ENCODE data around the gene SRSF8. TPM values are rescaled to one million over a fixed set of nuclear protein-coding genes. Genes with fewer than 3 reads are reported as not detected.
A peak's percentile ranks its signal among the peaks of the same experiment; 100 is the strongest.

SRSF8 gene
- total RNA-seq, 2 donors from 2014 or later: 16.3 to 20.1 TPM

DNA sequence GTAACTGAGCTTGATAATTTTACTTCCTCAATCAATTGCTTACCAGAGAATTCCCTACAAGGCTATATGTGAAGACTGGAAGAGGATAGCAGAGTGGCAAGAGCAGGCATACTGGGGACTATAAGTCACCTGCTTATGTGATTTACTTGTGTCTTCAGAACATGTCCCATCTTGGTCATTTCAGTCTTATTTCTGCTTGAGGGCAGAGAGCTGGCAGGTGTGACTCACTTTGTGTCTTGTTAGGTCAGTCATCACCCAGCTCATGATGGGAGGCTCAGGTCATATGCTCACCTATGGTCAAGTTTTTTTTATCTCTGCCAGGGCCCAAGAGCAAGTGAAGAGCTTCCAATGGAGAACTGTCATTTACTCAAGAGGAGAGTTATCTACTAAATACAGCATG is 6.2 kb downstream of the SRSF8 start:
- Histone ChIP-seq H3K27me3 (ENCODE audit: control insufficient read depth, insufficient read depth, low read length, poor library complexity, severe bottlenecking) (no peaks in the 10 kb centered on the region), H3K27ac (ENCODE audit: low read depth, low read length) (no peak overlapping the region), H3K36me3 (ENCODE audit: control insufficient read depth, insufficient read depth, low read length) (no peaks in the 10 kb centered on the region), H3K9me3 (ENCODE audit: control insufficient read depth, low read length) (no peaks in the 10 kb centered on the region), H3K4me3 (ENCODE audit: low read length) (no peak overlapping the region), H3K9ac (ENCODE audit: extremely low read depth, low read length, poor library complexity, severe bottlenecking) (no peak overlapping the region), H3K4me1 (ENCODE audit: control insufficient read depth, insufficient read depth, low read length) (no peaks in the 10 kb centered on the region)
- Mint-ChIP-seq H3K4me3 (no peak overlapping the region), H3K36me3 (ENCODE audit: low read depth) (no peaks in the 10 kb centered on the region), H3K9me3 (no peaks in the 10 kb centered on the region), H3K27ac (no peak overlapping the region), H3K4me1 (peaks cover 9% of the 10 kb centered on the region), H3K27me3 (ENCODE audit: insufficient read depth) (peaks cover 2% of the 10 kb centered on the region)
- TF ChIP-seq, protein P1, sequence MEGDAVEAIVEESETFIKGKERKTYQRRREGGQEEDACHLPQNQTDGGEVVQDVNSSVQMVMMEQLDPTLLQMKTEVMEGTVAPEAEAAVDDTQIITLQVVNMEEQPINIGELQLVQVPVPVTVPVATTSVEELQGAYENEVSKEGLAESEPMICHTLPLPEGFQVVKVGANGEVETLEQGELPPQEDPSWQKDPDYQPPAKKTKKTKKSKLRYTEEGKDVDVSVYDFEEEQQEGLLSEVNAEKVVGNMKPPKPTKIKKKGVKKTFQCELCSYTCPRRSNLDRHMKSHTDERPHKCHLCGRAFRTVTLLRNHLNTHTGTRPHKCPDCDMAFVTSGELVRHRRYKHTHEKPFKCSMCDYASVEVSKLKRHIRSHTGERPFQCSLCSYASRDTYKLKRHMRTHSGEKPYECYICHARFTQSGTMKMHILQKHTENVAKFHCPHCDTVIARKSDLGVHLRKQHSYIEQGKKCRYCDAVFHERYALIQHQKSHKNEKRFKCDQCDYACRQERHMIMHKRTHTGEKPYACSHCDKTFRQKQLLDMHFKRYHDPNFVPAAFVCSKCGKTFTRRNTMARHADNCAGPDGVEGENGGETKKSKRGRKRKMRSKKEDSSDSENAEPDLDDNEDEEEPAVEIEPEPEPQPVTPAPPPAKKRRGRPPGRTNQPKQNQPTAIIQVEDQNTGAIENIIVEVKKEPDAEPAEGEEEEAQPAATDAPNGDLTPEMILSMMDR (conservative IDR thresholded peaks at IDR 0.05): no peak
- peak; percentile 7 for DNase-seq

DNA sequence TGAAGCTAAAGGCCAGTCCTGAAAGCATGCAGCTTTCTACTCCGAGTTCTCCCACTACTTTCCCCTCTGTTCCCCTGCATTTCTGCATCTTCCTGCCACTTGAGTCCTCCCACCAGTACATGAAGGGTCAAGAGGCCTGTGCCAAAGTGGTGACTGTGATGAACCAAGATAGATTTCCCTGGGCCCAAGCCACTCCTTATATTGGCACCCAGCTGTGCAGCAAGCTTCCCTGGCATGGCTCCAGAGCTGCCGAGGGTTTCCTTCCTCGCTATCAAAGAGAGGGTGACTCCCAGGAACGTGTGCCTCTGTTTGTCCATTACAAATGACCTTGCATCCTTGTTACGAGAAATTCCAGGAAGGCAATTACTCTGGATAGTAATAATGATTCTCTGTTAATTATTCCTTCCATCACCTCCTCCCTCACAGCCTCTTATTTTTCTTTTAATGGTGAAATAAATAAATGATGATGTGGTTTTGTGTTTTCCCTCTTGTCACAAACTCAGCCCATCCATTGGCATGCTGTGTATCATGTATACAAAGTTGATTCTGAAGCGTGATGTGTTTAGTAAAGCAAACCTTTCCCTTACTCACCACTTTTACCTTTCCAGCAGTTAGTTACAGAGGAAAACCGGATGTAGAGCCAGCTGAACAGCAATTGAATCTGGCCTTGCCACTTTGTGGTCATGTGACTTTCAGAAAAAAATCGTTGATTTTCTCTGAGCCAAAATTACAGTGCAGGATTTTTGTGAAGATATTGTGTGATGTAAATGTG is 8.3 kb downstream of the SRSF8 start:
- Mint-ChIP-seq H3K36me3 (ENCODE audit: low read depth) (no peaks in the 10 kb centered on the region), H3K27me3 (ENCODE audit: insufficient read depth) (peaks cover 8% of the 10 kb centered on the region), H3K9me3 (no peaks in the 10 kb centered on the region), H3K4me3 (no peak overlapping the region), H3K4me1 (peaks cover 5% of the 10 kb centered on the region), H3K27ac (no peak overlapping the region)
- peak; percentile 32 for DNase-seq
- Histone ChIP-seq H3K36me3 (ENCODE audit: control insufficient read depth, insufficient read depth, low read length) (no peaks in the 10 kb centered on the region), H3K4me1 (ENCODE audit: control insufficient read depth, insufficient read depth, low read length) (no peaks in the 10 kb centered on the region), H3K4me3 (ENCODE audit: low read length) (no peak overlapping the region), H3K9me3 (ENCODE audit: control insufficient read depth, low read length) (no peaks in the 10 kb centered on the region), H3K27me3 (ENCODE audit: control insufficient read depth, insufficient read depth, low read length, poor library complexity, severe bottlenecking) (no peaks in the 10 kb centered on the region), H3K9ac (ENCODE audit: extremely low read depth, low read length, poor library complexity, severe bottlenecking) (no peak overlapping the region), H3K27ac (ENCODE audit: low read depth, low read length) (no peak overlapping the region)
- TF ChIP-seq, protein P1 (conservative IDR thresholded peaks at IDR 0.05): no peak
- WGBS, 2 experiments (ENCODE audit: insufficient coverage in 1 of 2, insufficient read length in 1 of 2): 90 to 93% methylated on average over 4 to 7 of the region's 8 CpGs

DNA sequence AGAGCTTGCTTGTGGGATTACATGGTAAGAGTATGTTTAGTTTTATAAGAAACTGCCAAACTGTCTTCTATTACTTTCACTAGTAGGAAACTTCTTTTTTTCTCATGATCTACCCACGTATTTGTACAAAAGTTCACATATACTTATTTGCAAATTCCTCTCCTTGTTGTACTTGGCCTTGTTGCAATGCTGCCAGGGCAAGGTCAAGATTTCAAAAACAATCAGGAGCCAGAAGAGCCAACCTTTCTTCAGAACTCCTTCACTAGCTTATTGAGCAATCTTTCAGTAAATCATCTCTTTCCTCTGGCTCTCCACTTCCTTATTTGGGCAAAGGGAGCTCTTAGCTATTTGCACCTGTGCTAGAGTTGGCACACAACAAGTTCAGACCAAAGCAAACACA is 9.7 kb downstream of the SRSF8 start:
- WGBS, 2 experiments (ENCODE audit: insufficient coverage in 1 of 2, insufficient read length in 1 of 2): 76 to 91% methylated on average over 1 of the region's 1 CpG
- no peaks in the 10 kb centered on the region for H3K9me3 Mint-ChIP-seq

More for the DNA sequence above, 9.7 kb downstream of the SRSF8 start:
- H3K27me3 ChIP-seq (ENCODE audit: control insufficient read depth, insufficient read depth, low read length, poor library complexity, severe bottlenecking): no peaks in the 10 kb centered on the region
- peak; percentile 7 for DNase-seq
- Mint-ChIP-seq H3K4me1 (peaks cover 5% of the 10 kb centered on the region), H3K27me3 (ENCODE audit: insufficient read depth) (peaks cover 8% of the 10 kb centered on the region), H3K27ac (no peak overlapping the region), H3K4me3 (no peak overlapping the region), H3K36me3 (ENCODE audit: low read depth) (no peaks in the 10 kb centered on the region)
- H3K9ac ChIP-seq (ENCODE audit: extremely low read depth, low read length, poor library complexity, severe bottlenecking): no peak overlapping the region
- H3K27ac ChIP-seq (ENCODE audit: low read depth, low read length): no peak overlapping the region
- no peak overlapping the region for H3K4me3 ChIP-seq (ENCODE audit: low read length)
- H3K36me3 ChIP-seq (ENCODE audit: control insufficient read depth, insufficient read depth, low read length): no peaks in the 10 kb centered on the region
- TF ChIP-seq, protein P1 (conservative IDR thresholded peaks at IDR 0.05): no peak
- H3K9me3 ChIP-seq (ENCODE audit: control insufficient read depth, low read length): no peaks in the 10 kb centered on the region
- no peaks in the 10 kb centered on the region for H3K4me1 ChIP-seq (ENCODE audit: control insufficient read depth, insufficient read depth, low read length)
